Neural cell (in vitro differentiated cells): ENCODE results near the gene COX4I1. TPM values are rescaled to one million over a fixed set of nuclear protein-coding genes. Genes with fewer than 3 reads are reported as not detected.

Experiments
- H2AFZ ChIP-seq: fragments of 200-600, 300-800 bp; sonication (generic), shearing (Covaris generic); 2 replicates; pipeline ENCODE4 v1.6.0; 2014; ENCODE audit warnings: low read depth, mild to moderate bottlenecking, antibody characterized with exemption, low read length, moderate library complexity
- H3F3A ChIP-seq: fragments of 200-600 bp; shearing (Covaris generic); 2 replicates; pipeline ENCODE4 v1.6.1; 2016; ENCODE audit warnings: mild to moderate bottlenecking, moderate library complexity, mixed read lengths, antibody characterized with exemption, low read length; ENCODE audit not compliant: insufficient read depth, poor library complexity, severe bottlenecking
- H3K27ac ChIP-seq: fragments of 200-600, 300-800 bp; sonication (generic), shearing (Covaris generic); 2 replicates; pipeline ENCODE4 v1.5.1; 2014; ENCODE audit warnings: mild to moderate bottlenecking, low read length, moderate library complexity
- H3K27me3 ChIP-seq: fragments of 300-800, 200-600 bp; sonication (generic), shearing (Covaris generic); 2 replicates; pipeline ENCODE4 v1.6.0; 2014; ENCODE audit warnings: mild to moderate bottlenecking, low read depth, low read length, moderate library complexity; ENCODE audit not compliant: insufficient read depth
- H3K36me3 ChIP-seq: fragments of 300-800, 200-600 bp; sonication (generic), shearing (Covaris generic); 2 replicates; pipeline ENCODE4 v1.5.1; 2014; ENCODE audit warnings: mild to moderate bottlenecking, antibody characterized with exemption, low read length, moderate library complexity; ENCODE audit not compliant: insufficient read depth
- H3K4me2 ChIP-seq: fragments of 300-800, 200-600 bp; sonication (generic), shearing (Covaris generic); 2 replicates; pipeline ENCODE4 v1.6.0; 2014; ENCODE audit warnings: mild to moderate bottlenecking, low read length
- H3K4me3 ChIP-seq: fragments of 300-800, 200-600 bp; sonication (generic), shearing (Covaris generic); 2 replicates; pipeline ENCODE4 v1.5.1; 2014; ENCODE audit warnings: mild to moderate bottlenecking, low read length, moderate library complexity
- H3K79me2 ChIP-seq: fragments of 200-600 bp; shearing (Covaris generic); replicated peaks from 2 replicates; pipeline ENCODE4 v1.6.0; 2014; ENCODE audit warnings: mild to moderate bottlenecking, low read length, moderate library complexity; ENCODE audit not compliant: insufficient read depth
- H3K9ac ChIP-seq: fragments of 300-800, 200-600 bp; sonication (generic), shearing (Covaris generic); 2 replicates; pipeline ENCODE4 v1.6.1; 2016; ENCODE audit warnings: mild to moderate bottlenecking, low read length, mixed read lengths
- H3K9me2 ChIP-seq: fragments of 200-600 bp; shearing (Covaris generic); 2 replicates; pipeline ENCODE4 v1.6.1; 2016; ENCODE audit warnings: mild to moderate bottlenecking, low read length, mixed read lengths; ENCODE audit not compliant: insufficient read depth
- H3K9me3 ChIP-seq: fragments of 200-600, 300-800 bp; sonication (generic), shearing (Covaris generic); 2 replicates; pipeline ENCODE4 v1.6.1; 2016; ENCODE audit warnings: mild to moderate bottlenecking, mixed run types, low read length, moderate library complexity, mixed read lengths
- H4K20me1 ChIP-seq: fragments of 200-600 bp; shearing (Covaris generic); 2 replicates; pipeline ENCODE4 v1.6.1; 2016; ENCODE audit warnings: mild to moderate bottlenecking, mixed run types; ENCODE audit not compliant: insufficient read depth
- CTCF ChIP-seq: fragments of 450-650 bp; IDR thresholded peaks from 2 replicates; pipeline ENCODE4 v1.5.1; 2014; ENCODE audit warnings: antibody characterized with exemption, mild to moderate bottlenecking, moderate library complexity; ENCODE audit not compliant: poor library complexity, severe bottlenecking
- EP300 ChIP-seq: fragments of 450-650 bp; conservative IDR thresholded peaks from 2 replicates; pipeline ENCODE4 v1.6.1; 2014; ENCODE audit warnings: antibody characterized with exemption, mild to moderate bottlenecking, moderate library complexity; ENCODE audit not compliant: poor library complexity, severe bottlenecking
- EZH2 ChIP-seq: fragments of 200-600, 300-800 bp; shearing (Covaris generic), sonication (generic); IDR thresholded peaks from 2 replicates; pipeline ENCODE4 v1.6.1; 2014; ENCODE audit warnings: antibody characterized with exemption, low read length, borderline replicate concordance, mild to moderate bottlenecking; ENCODE audit not compliant: insufficient read depth, poor library complexity, severe bottlenecking
- MXI1 ChIP-seq: fragments of 450-650 bp; conservative IDR thresholded peaks from 2 replicates; pipeline ENCODE4 v1.6.1; 2014; ENCODE audit warnings: antibody characterized with exemption, mild to moderate bottlenecking; ENCODE audit not compliant: poor library complexity, severe bottlenecking
- POLR2AphosphoS5 ChIP-seq: IDR thresholded peaks from 2 replicates; pipeline ENCODE4 v1.6.1; 2012
- RAD21 ChIP-seq: fragments of 450-650 bp; conservative IDR thresholded peaks from 2 replicates; pipeline ENCODE4 v1.6.1; 2014; ENCODE audit warnings: antibody characterized with exemption, mild to moderate bottlenecking, moderate library complexity
- REST ChIP-seq: IDR thresholded peaks from 2 replicates; pipeline ENCODE4 v1.6.1; 2012; ENCODE audit warnings: borderline replicate concordance
- SMC3 ChIP-seq: fragments of 450-650 bp; conservative IDR thresholded peaks from 2 replicates; pipeline ENCODE4 v1.6.1; 2014; ENCODE audit warnings: antibody characterized with exemption, mild to moderate bottlenecking, moderate library complexity; ENCODE audit not compliant: poor library complexity
- TAF1 ChIP-seq: IDR thresholded peaks from 2 replicates; pipeline ENCODE4 v1.6.1; 2012; ENCODE audit warnings: low read depth
- polyA plus RNA-seq: library from polyadenylated mRNA; depleted of rRNA; stranded (reverse); fragments of >200 nt; gene quantifications from 2 replicates; pipeline ENCODE4 v1.2.3, GENCODE V29; 2014

The COX4I1 gene
- polyA plus RNA-seq, 1 donor from 2014 or later, result 709 TPM

- Histone ChIP-seq H3K79me2 (no peaks in the 10 kb centered on the region), H3K4me3 (no peak overlapping the region), H3F3A (no peaks in the 10 kb centered on the region), H3K9me3 (no peaks in the 10 kb centered on the region), H3K27me3 (peaks cover 30% of the 10 kb centered on the region), H3K36me3 (no peaks in the 10 kb centered on the region), H3K27ac (no peak overlapping the region), H3K9ac (no peak overlapping the region), H4K20me1 (no peaks in the 10 kb centered on the region), H2AFZ (no peak overlapping the region), H3K4me2 (no peak overlapping the region), H3K9me2 (no peaks in the 10 kb centered on the region)
- TF ChIP-seq RAD21 (no peak), TAF1 (no peak), REST (no peak), CTCF (no peak), MXI1 (no peak), SMC3 (no peak), EZH2 (no peak)
These were observed 45.1 kb upstream of the COX4I1 start for GRCh38 chr16:85754413-85754812.

GRCh38 chr16:85755929-85756768, 43.3 kb upstream of the COX4I1 start:
- Histone ChIP-seq H3K36me3 (no peaks in the 10 kb centered on the region), H4K20me1 (no peaks in the 10 kb centered on the region), H3K9ac (no peak overlapping the region), H3K27me3 (peaks cover 15% of the 10 kb centered on the region), H3K4me3 (no peak overlapping the region), H3K4me2 (no peak overlapping the region), H3K79me2 (no peaks in the 10 kb centered on the region), H3K27ac (no peak overlapping the region), H3K9me2 (no peaks in the 10 kb centered on the region), H3F3A (no peaks in the 10 kb centered on the region), H2AFZ (no peak overlapping the region), H3K9me3 (no peaks in the 10 kb centered on the region)
- no peak for TF ChIP-seq EZH2
- TF ChIP-seq SMC3, result no peak
- TF ChIP-seq RAD21, result no peak
- TF ChIP-seq TAF1, result no peak
- TF ChIP-seq REST, result no peak
- TF ChIP-seq EP300, result no peak
- TF ChIP-seq POLR2AphosphoS5, result no peak
- TF ChIP-seq MXI1, result no peak
- TF ChIP-seq CTCF, result no peak
